Measurements from ENCODE around the gene TTC28.

The TTC28 gene

DNA sequence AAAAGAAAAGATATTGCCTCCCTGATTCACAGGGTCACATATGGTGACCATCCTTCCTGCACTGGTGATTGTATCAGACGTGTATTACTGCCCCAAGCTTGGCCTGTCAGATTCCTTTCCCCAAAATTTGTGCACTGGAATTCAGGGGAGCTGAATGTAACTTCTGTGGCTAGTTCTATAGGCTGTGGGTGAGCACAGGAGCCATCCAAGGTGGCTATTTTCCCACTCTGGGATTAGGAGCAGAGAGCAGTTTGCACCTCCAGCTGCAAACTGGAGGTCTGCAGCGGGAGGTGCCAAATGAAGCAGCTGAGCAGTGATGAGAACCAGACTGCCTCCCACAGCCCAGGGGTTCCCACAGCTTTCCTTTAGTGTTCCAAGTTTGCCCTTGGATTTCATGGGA, 636.4 kb downstream of the TTC28 start:
- Histone ChIP-seq H3K4me1 (ENCODE audit: control insufficient read depth in 2 of 2, insufficient read depth in 2 of 2, low read length in 2 of 2) (no peaks in the 10 kb centered on the region), H3K9me3 (ENCODE audit: control insufficient read depth in 2 of 2, low read length in 2 of 2) (no peaks in the 10 kb centered on the region), H3K4me3 (ENCODE audit: low read length in 2 of 2) (no peak overlapping the region), H3K27me3 (ENCODE audit: control insufficient read depth in 2 of 2, insufficient read depth in 2 of 2, low read length in 2 of 2) (no peaks in the 10 kb centered on the region), H3K9ac (ENCODE audit: low read depth in 1 of 2, low read length in 2 of 2) (no peak overlapping the region), H3K27ac (ENCODE audit: low read depth in 2 of 2, low read length in 2 of 2) (no peak overlapping the region), H3K36me3 (ENCODE audit: control insufficient read depth in 2 of 2, insufficient read depth in 2 of 2, low read length in 2 of 2) (no peaks in the 10 kb centered on the region)

DNA sequence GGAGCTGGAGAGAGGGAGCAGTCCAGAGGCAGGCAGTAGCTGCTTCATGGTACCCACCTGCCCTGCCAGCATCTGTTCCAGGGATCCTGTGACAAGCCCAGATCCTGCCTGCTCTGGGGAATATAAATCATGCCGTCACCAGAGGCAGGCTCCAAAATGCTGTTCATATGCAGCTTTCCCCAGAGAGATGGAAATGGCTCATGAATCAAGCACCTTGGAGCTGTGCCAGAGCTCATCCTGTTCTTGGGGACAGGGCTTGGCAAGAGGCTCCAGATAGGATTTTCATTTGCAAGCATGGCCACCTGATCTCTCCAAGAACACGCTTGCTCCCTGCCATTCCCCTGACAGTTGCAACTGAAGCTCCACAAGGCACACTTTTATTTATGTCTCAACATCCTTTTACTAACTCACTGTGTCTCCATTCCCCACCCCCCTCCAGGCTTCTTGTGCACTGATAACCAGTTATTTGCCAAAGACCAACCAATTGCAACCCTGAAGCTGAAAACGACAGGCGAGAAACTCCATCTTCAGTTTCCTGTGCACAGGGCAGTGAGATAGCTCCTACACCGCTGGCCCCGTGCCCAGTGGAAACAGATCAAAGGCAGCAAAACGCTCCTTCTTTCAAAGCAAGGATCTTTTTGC, 644.8 kb downstream of the TTC28 start:
- Histone ChIP-seq H3K9ac (ENCODE audit: low read depth in 1 of 2, low read length in 2 of 2) (no peak overlapping the region), H3K27ac (ENCODE audit: low read depth in 2 of 2, low read length in 2 of 2) (peak overlapping the region in 1 of 2 donors; percentile 4), H3K36me3 (ENCODE audit: control insufficient read depth in 2 of 2, insufficient read depth in 2 of 2, low read length in 2 of 2) (no peaks in the 10 kb centered on the region), H3K4me3 (ENCODE audit: low read length in 2 of 2) (no peak overlapping the region), H3K9me3 (ENCODE audit: control insufficient read depth in 2 of 2, low read length in 2 of 2) (no peaks in the 10 kb centered on the region), H3K27me3 (ENCODE audit: control insufficient read depth in 2 of 2, insufficient read depth in 2 of 2, low read length in 2 of 2) (no peaks in the 10 kb centered on the region), H3K4me1 (ENCODE audit: control insufficient read depth in 2 of 2, insufficient read depth in 2 of 2, low read length in 2 of 2) (peaks cover 3 to 11% of the 10 kb centered on the region in 2 donors)

DNA sequence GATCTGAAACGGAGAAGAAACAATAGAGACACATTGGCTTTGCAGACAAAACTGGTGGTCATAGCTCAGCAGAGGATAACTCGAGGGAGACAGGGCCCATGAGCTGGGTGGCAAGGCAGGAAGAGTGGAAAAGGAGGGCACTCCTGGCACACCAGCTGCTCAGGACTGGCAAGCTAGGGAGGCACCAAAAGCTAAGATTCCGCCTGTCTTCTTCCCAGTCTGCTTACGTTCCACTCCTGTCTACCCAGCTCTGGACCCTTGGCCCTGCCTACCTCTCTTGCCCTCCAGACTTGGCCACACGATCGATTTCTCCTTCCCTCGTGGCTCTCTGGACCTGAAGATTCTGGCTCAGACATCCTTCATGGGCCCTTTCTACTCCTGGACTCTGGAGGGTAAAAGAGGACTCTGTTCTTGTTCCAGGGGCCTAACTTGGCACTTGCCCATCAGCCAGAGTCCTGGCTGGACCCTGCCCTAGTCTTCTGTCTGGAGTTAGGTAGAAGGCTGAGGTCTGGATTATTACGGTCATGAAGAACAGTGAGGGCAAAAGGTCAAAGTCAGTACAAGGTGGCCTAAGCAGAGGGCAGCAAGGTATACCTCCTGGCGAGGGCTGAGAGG, 645.4 kb downstream of the TTC28 start:
- H3K9ac ChIP-seq (ENCODE audit: low read depth in 1 of 2, low read length in 2 of 2), result no peak overlapping the region
- no peak overlapping the region for H3K4me3 ChIP-seq (ENCODE audit: low read length in 2 of 2)
- H3K27me3 ChIP-seq (ENCODE audit: control insufficient read depth in 2 of 2, insufficient read depth in 2 of 2, low read length in 2 of 2), result no peaks in the 10 kb centered on the region
- H3K27ac ChIP-seq (ENCODE audit: low read depth in 2 of 2, low read length in 2 of 2), result peak overlapping the region in 1 of 2 donors; percentile 4
- no peaks in the 10 kb centered on the region for H3K9me3 ChIP-seq (ENCODE audit: control insufficient read depth in 2 of 2, low read length in 2 of 2)
- no peaks in the 10 kb centered on the region for H3K36me3 ChIP-seq (ENCODE audit: control insufficient read depth in 2 of 2, insufficient read depth in 2 of 2, low read length in 2 of 2)
- H3K4me1 ChIP-seq (ENCODE audit: control insufficient read depth in 2 of 2, insufficient read depth in 2 of 2, low read length in 2 of 2), result peaks cover 3 to 12% of the 10 kb centered on the region in 2 donors

DNA sequence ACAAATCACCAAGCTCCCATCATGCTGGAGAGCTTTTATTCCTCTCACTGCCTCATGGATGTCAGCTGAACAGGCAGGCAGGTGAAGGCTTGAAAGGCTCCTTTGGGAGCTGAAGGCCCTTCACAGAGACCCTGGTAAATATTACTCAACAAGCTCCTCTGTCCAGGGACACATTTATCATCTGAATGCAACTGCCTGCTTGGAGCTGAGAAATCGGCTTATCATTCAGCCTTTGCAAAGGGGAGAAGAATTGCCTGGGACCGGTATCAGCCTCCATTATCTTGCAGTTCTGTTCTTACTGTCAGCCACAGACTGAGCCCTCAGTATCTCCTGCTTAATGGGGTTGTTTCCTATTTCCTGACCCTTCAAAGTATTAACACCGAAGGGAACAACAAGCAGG, 646.8 kb downstream of the TTC28 start:
- Histone ChIP-seq H3K27me3 (ENCODE audit: control insufficient read depth in 2 of 2, insufficient read depth in 2 of 2, low read length in 2 of 2) (no peaks in the 10 kb centered on the region), H3K36me3 (ENCODE audit: control insufficient read depth in 2 of 2, insufficient read depth in 2 of 2, low read length in 2 of 2) (no peaks in the 10 kb centered on the region), H3K4me3 (ENCODE audit: low read length in 2 of 2) (no peak overlapping the region), H3K9me3 (ENCODE audit: control insufficient read depth in 2 of 2, low read length in 2 of 2) (no peaks in the 10 kb centered on the region), H3K4me1 (ENCODE audit: control insufficient read depth in 2 of 2, insufficient read depth in 2 of 2, low read length in 2 of 2) (peaks cover 3 to 18% of the 10 kb centered on the region in 2 donors), H3K9ac (ENCODE audit: low read depth in 1 of 2, low read length in 2 of 2) (no peak overlapping the region), H3K27ac (ENCODE audit: low read depth in 2 of 2, low read length in 2 of 2) (no peak overlapping the region)

DNA sequence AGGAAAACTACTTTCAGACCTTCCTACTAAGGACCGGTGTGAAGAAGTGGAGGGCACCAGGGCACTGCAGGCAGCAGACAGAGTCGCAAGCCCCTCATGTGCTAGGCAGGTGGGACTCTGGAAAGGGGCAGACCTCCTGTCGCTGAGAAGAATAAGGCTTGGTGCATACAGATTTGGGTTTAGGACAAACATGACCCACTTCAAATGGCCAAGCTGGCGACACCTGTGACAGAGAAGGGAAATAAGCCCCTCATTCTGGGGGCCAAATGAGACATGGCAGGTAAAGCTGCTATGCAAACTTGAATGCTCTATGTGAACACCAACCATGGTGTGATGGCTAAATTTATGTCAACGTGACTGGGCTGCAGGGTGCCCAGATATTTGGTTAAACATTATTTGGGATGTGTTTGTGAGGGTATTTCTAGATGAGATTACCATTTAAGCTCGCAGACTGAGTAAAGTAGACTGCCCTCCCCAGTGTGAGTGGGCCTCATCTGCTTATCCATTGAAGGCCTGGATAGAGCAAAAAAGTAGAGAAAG, 648.2 kb downstream of the TTC28 start:
- peaks cover 3 to 18% of the 10 kb centered on the region in 2 donors for H3K4me1 ChIP-seq (ENCODE audit: control insufficient read depth in 2 of 2, insufficient read depth in 2 of 2, low read length in 2 of 2)

DNA sequence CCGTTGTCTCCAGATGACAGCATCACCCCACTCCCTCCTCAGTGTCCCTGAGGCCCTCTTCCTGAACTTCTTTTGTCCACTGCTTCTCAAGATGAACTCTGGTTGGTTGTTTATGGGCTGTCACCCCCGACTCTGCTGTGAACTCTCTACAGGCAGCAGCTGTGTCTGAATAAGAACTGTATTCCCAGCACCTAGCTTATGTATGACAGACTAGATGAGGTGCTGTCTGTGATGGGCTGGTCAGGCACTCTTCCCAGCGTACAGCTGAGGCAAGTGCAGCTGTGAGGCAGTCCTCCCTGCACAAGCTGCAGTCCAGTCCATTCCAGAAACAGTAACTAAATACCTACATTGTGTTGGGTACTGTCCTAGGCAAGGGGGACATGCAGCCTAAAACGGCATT, 649.2 kb downstream of the TTC28 start:
- H3K27ac ChIP-seq (ENCODE audit: low read depth in 2 of 2, low read length in 2 of 2), result no peak overlapping the region
- no peak overlapping the region for H3K9ac ChIP-seq (ENCODE audit: low read depth in 1 of 2, low read length in 2 of 2)
- H3K4me1 ChIP-seq (ENCODE audit: control insufficient read depth in 2 of 2, insufficient read depth in 2 of 2, low read length in 2 of 2), result peaks cover 3 to 18% of the 10 kb centered on the region in 2 donors
- H3K27me3 ChIP-seq (ENCODE audit: control insufficient read depth in 2 of 2, insufficient read depth in 2 of 2, low read length in 2 of 2), result no peaks in the 10 kb centered on the region
- H3K9me3 ChIP-seq (ENCODE audit: control insufficient read depth in 2 of 2, low read length in 2 of 2), result no peaks in the 10 kb centered on the region
- H3K4me3 ChIP-seq (ENCODE audit: low read length in 2 of 2), result no peak overlapping the region
- H3K36me3 ChIP-seq (ENCODE audit: control insufficient read depth in 2 of 2, insufficient read depth in 2 of 2, low read length in 2 of 2), result no peaks in the 10 kb centered on the region

More for the DNA sequence above, 648.2 kb downstream of the TTC28 start:
- H3K27ac ChIP-seq (ENCODE audit: low read depth in 2 of 2, low read length in 2 of 2), result no peak overlapping the region
- H3K36me3 ChIP-seq (ENCODE audit: control insufficient read depth in 2 of 2, insufficient read depth in 2 of 2, low read length in 2 of 2), result no peaks in the 10 kb centered on the region
- no peaks in the 10 kb centered on the region for H3K9me3 ChIP-seq (ENCODE audit: control insufficient read depth in 2 of 2, low read length in 2 of 2)
- no peak overlapping the region for H3K4me3 ChIP-seq (ENCODE audit: low read length in 2 of 2)
- no peak overlapping the region for H3K9ac ChIP-seq (ENCODE audit: low read depth in 1 of 2, low read length in 2 of 2)
- H3K27me3 ChIP-seq (ENCODE audit: control insufficient read depth in 2 of 2, insufficient read depth in 2 of 2, low read length in 2 of 2), result no peaks in the 10 kb centered on the region

DNA sequence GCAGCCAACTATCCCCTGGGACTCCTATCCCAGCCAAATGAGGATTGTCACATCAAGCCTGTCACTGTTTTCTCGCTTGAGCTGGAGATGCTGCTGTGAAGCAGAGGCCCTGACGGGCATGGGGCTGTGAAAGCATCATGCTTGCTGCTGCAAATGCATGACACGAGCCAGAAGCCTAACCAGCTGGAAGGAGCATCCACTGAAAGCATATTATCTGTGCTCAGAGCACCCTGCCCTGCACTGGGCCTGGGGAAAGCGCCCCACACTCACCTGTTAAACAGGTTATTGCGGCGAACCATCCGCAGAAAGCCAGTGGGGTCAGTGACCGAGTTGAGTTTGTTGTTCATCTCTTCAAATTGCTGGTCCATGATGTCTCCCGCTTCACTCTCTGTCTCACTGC, 649.7 kb downstream of the TTC28 start:
- Histone ChIP-seq H3K27me3 (ENCODE audit: control insufficient read depth in 2 of 2, insufficient read depth in 2 of 2, low read length in 2 of 2) (no peaks in the 10 kb centered on the region), H3K4me1 (ENCODE audit: control insufficient read depth in 2 of 2, insufficient read depth in 2 of 2, low read length in 2 of 2) (peaks cover 3 to 14% of the 10 kb centered on the region in 2 donors), H3K9ac (ENCODE audit: low read depth in 1 of 2, low read length in 2 of 2) (no peak overlapping the region), H3K9me3 (ENCODE audit: control insufficient read depth in 2 of 2, low read length in 2 of 2) (no peaks in the 10 kb centered on the region), H3K36me3 (ENCODE audit: control insufficient read depth in 2 of 2, insufficient read depth in 2 of 2, low read length in 2 of 2) (no peaks in the 10 kb centered on the region), H3K27ac (ENCODE audit: low read depth in 2 of 2, low read length in 2 of 2) (no peak overlapping the region), H3K4me3 (ENCODE audit: low read length in 2 of 2) (no peak overlapping the region)

DNA sequence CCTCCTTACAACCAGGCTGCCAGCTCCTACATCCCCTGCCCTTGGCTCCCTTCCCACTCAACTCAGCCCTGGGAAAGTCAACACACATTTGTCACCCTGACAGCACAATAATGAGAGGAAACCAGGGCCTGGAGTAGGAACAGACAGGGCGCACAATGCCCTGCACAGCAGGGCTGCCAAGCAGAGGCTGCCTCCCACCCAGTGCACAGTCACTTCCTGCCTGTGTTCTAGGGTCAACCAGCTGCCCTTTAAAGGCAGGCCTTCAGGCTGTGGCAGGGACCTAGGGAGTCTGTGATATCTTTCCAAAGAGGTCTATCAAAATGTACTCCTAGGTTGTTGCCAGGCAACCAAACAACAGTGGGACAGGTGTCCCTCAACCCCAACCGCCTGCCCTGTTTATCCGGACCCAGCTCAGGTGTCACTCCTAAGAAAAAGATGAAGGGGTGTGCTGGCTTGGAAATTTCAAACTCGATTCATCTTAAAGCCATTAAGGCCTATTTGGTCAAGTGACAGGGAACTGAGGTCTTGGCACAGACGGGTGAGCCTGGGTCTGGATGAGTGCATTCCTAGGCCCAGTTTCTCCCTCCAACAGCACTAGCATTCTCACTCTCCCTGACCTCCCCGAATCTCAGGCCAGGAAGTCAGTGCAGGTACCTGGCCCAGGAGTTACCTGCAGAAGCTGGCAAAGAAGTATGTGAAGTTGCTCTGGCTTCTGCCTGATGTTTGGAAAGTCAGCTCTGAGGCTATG, 650.3 kb downstream of the TTC28 start:
- H3K27ac ChIP-seq (ENCODE audit: low read depth in 2 of 2, low read length in 2 of 2), result no peak overlapping the region
- H3K27me3 ChIP-seq (ENCODE audit: control insufficient read depth in 2 of 2, insufficient read depth in 2 of 2, low read length in 2 of 2), result no peaks in the 10 kb centered on the region
- no peaks in the 10 kb centered on the region for H3K9me3 ChIP-seq (ENCODE audit: control insufficient read depth in 2 of 2, low read length in 2 of 2)
- peaks cover under 1 to 10% of the 10 kb centered on the region in 2 donors for H3K4me1 ChIP-seq (ENCODE audit: control insufficient read depth in 2 of 2, insufficient read depth in 2 of 2, low read length in 2 of 2)
- no peaks in the 10 kb centered on the region for H3K36me3 ChIP-seq (ENCODE audit: control insufficient read depth in 2 of 2, insufficient read depth in 2 of 2, low read length in 2 of 2)
- H3K9ac ChIP-seq (ENCODE audit: low read depth in 1 of 2, low read length in 2 of 2), result no peak overlapping the region
- H3K4me3 ChIP-seq (ENCODE audit: low read length in 2 of 2), result no peak overlapping the region

DNA sequence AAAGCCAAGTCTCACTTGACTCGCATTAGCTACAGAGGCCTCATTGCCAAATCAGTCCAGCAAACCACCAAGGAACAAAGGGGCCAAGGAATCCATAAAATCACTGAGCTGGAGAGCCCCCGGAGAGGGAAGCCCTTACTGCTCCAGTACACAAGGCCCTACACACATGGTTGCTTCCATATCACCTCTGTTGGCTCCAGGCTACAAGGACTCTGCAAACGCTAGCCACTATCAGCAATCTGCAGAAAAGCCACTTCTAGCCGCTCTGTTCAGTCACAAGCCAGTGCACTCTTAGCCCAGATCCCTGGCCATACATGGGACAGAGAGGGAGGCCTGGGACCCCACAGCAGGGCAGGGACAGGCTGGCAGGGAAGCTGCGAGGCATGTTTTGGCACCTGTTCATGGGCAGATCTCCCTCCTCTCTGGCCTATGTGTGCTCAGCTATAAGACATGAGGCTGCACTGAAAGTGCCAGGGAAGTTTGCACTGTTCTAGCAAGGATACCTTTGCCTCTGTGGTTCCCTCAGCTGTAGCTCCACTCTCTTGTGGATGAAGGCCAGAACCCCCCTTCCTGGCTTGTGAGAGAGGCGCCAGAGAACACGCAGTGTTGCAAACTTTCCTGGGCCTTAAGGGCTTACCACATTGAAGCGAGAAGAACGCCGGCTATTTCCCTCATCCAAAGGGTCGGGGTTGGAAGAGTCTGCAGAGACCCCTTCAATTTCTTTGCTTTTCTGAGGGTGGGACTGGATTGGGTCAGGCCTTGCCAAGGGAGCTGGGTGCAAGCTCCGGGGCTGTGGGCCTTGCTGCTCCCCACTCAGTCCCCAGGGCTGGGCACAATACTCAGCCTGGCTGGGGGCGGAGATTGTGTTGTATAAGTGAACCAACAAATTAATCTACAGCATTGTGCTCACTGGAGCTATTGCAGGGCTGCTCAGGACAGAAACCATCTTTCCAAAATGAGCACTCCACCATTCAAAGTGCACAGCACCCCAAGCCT, 651.9 kb downstream of the TTC28 start:
- Histone ChIP-seq H3K27me3 (ENCODE audit: control insufficient read depth in 2 of 2, insufficient read depth in 2 of 2, low read length in 2 of 2) (no peaks in the 10 kb centered on the region), H3K36me3 (ENCODE audit: control insufficient read depth in 2 of 2, insufficient read depth in 2 of 2, low read length in 2 of 2) (no peaks in the 10 kb centered on the region), H3K4me1 (ENCODE audit: control insufficient read depth in 2 of 2, insufficient read depth in 2 of 2, low read length in 2 of 2) (peaks cover 0 to 7% of the 10 kb centered on the region in 2 donors), H3K9me3 (ENCODE audit: control insufficient read depth in 2 of 2, low read length in 2 of 2) (no peaks in the 10 kb centered on the region), H3K9ac (ENCODE audit: low read depth in 1 of 2, low read length in 2 of 2) (no peak overlapping the region), H3K27ac (ENCODE audit: low read depth in 2 of 2, low read length in 2 of 2) (no peak overlapping the region), H3K4me3 (ENCODE audit: low read length in 2 of 2) (no peak overlapping the region)

Data from mucosa of rectum (tissue), 2 donors.